Effector CD8-positive, alpha-beta T cell (primary cell): ENCODE results near the gene OGDHL.
"Not testable (repeated sequence)": the region's sequence is repeated elsewhere in the genome, so short reads cannot be mapped to it uniquely, and the experiment has no call there.

Experiments used
- DNase-seq: peaks from one replicate; lab custom pipeline; 2025; lab: John Stamatoyannopoulos, UW

Gene OGDHL

GRCh38 chr10:49756031-49756430 is 6.1 kb downstream of the OGDHL start:
- no peak for DNase-seq

GRCh38 chr10:49754951-49755350 is 7.2 kb downstream of the OGDHL start:
- not testable (repeated sequence) for DNase-seq

DNA sequence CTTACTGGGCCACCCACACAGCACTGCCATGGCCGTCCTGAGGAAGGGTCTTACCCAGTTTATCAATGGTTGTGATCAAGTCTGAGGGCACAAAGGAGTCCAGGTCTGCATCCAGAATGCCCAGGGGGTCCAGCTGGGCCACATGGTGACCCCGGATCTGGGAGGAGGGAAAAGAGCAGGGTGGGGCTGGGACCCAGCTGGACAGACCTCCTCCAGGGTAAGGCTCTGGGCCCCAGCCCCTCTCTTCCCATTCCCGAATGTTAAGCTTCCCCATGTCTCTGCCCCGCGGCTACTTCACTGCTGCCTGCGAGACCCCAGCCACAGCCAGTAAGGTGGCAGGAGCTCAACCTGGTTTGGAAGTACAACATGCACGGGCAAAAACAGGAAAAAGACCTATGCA is 9.5 kb downstream of the OGDHL start:
- no peak for DNase-seq

GRCh38 chr10:49751636-49752510 is 10.2 kb downstream of the OGDHL start:
- DNase-seq, result no peak

- DNase-seq, result no peak
Observed at GRCh38 chr10:49751216-49751615, 10.9 kb downstream of the OGDHL start.

- DNase-seq, result no peak
Observed at GRCh38 chr10:49750546-49750945, 11.6 kb downstream of the OGDHL start.

- no peak for DNase-seq
Observed at GRCh38 chr10:49749556-49750491, 12.3 kb downstream of the OGDHL start.

DNA sequence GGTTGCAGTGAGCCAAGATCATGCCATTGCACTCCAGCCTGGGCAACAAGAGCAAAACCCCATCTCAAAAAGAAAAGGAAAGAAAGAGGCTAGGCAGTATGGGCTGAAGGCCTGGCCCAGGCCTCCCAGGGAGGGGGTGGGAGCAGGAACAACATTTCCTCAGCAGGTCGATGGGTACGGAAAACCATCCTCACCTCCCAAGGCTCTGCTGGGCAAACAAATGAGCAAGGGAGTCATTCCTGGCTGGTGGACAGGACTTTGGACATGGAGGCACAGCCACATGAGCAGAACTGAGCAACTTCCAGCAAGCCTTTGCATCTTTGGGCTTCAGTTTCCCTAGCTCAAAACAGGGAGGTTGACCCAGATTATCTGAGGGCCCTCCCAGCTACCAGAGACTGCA is 13.0 kb downstream of the OGDHL start:
- no peak for DNase-seq

GRCh38 chr10:49748006-49748405 is 14.1 kb downstream of the OGDHL start:
- DNase-seq, result no peak

GRCh38 chr10:49747303-49747646 is 14.8 kb downstream of the OGDHL start:
- DNase-seq, result no peak

DNA sequence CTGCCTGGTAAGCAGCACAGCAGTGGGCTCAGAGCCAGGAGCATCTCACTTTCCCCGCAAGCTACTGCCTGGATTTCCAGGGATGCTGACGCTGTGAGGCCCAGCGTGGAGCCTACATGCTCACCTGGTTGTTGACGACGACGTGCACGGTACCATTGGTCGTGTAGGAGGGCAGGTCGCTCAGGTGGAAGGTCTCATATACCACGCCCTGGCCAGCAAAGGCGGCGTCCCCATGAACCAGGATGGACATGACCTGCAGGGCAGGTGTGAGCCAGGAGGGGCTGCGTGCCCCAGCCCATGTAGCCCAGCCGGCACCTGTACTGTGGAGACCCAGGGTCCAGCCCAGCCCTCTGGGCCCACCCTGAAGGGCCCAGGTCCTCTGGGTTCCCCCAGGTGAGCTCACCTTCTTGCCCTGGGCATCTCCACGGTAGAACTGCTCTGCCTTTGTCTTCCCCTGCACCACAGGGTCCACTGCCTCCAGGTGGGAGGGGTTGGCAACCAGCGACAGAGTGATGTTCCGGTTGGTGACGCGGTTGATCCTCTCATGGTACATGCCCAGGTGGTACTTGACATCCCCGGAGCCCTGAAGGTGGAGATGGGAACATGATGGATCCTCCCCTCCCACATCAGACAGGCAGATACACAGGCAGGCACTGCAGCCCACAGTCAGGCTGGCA is 15.4 kb downstream of the OGDHL start:
- no peak for DNase-seq

DNA sequence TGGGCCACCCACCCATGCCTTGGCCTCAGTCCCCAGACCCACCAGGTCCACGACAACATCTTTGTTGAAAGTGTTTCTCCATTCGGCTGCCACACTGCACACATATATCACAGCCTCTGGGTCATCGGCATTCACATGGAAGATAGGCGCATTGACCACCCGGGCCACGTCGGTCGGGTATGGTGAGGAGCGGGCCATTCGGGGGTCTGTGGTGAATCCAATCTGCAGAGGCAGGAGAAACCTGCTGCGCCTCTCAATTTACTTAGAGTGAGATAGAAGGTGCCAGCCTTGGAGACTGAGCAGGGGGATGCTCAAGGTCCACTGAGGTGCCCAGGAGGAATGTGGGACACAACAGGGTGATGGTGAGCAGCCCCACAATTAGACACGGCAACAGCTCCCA is 16.4 kb downstream of the OGDHL start:
- no peak for DNase-seq

DNA sequence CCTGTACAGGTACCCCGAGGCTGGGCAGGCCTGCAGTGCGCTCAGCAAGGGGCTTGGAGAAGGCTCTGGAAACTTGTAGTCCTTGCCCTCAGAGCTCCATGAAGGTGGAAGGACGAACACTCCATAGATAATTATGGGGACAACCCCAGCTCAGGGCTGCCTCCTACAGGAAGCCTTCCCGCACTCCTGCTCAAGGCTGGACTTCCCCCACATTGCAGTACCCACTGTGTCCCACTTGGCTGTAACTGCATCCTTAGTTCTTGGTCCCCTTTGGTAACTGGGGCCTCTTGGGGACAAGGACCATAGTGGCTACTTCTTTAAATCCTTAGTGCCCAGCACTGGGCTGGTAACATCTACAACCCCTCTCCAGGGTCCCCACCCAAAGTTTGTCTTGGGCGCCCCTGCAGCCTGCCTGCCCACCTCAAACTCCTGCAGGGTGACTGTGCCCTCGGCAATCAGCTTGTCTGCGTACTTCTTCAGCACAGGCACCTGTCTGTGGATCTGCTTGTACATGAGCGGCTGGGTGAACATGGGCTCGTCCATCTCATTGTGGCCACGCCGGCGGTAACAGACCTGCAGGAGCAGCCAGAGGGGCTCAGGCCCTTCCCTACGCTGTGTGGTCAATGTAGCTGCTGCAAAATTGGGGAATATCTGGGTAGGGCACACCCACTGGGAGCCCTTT is 17.1 kb downstream of the OGDHL start:
- no peak for DNase-seq

- DNase-seq, result no peak
Observed at GRCh38 chr10:49744091-49744685, 17.9 kb downstream of the OGDHL start.

GRCh38 chr10:49743464-49744075 is 18.6 kb downstream of the OGDHL start:
- no peak for DNase-seq

GRCh38 chr10:49742683-49743463 is 19.2 kb downstream of the OGDHL start:
- no peak for DNase-seq

GRCh38 chr10:49741108-49741995 is 20.8 kb downstream of the OGDHL start:
- no peak for DNase-seq

- DNase-seq, result no peak
Observed at GRCh38 chr10:49740346-49741107, 21.6 kb downstream of the OGDHL start.
